SIG-M5 treated with dmso at 0.1 percent for 504 hours (cell line): ENCODE results near the gene NPDC1.
"Not testable (repeated sequence)": the region's sequence is repeated elsewhere in the genome, so short reads cannot be mapped to it uniquely, and the experiment has no call there.

Experiments
- DNase-seq: peaks from one replicate; lab custom pipeline; 2025; ENCODE audit not compliant: unreplicated experiment; lab: John Stamatoyannopoulos, UW

Gene NPDC1

GRCh38 chr9:137041124-137041523 lies 4.9 kb downstream of the NPDC1 start:
- no peak for DNase-seq

- DNase-seq, result no peak
These were observed 5.4 kb downstream of the NPDC1 start for GRCh38 chr9:137040568-137040967.

- DNase-seq, result no peak
These were observed 6.2 kb downstream of the NPDC1 start for GRCh38 chr9:137039611-137040366.

GRCh38 chr9:137038916-137039315 lies 7.1 kb downstream of the NPDC1 start:
- DNase-seq, result no peak

- DNase-seq, result no peak
These were observed 8.5 kb downstream of the NPDC1 start for GRCh38 chr9:137037483-137037882.

- no peak for DNase-seq
These were observed 8.9 kb downstream of the NPDC1 start for GRCh38 chr9:137037035-137037434.

GRCh38 chr9:137035937-137036336 lies 10.0 kb downstream of the NPDC1 start:
- no peak for DNase-seq

GRCh38 chr9:137035507-137035834 lies 10.5 kb downstream of the NPDC1 start:
- no peak for DNase-seq

- DNase-seq, result peak; percentile 84
These were observed 11.1 kb downstream of the NPDC1 start for GRCh38 chr9:137034709-137035506.

- DNase-seq, result peak; percentile 68
These were observed 11.8 kb downstream of the NPDC1 start for GRCh38 chr9:137034039-137034708.

GRCh38 chr9:137033481-137033880 lies 12.5 kb downstream of the NPDC1 start:
- DNase-seq, result not testable (repeated sequence)

GRCh38 chr9:137032858-137033257 lies 13.1 kb downstream of the NPDC1 start:
- DNase-seq, result no peak

- no peak for DNase-seq
These were observed 13.9 kb downstream of the NPDC1 start, which contains the start of gene FUT7 for GRCh38 chr9:137031904-137032640. TSS of gene FUT7 (minus strand) at chr9:137032088. CDS start at chr9:137031991, 97 bp downstream.

GRCh38 chr9:137030538-137031527 lies 15.1 kb downstream of the NPDC1 start:
- peak; percentile 39 for DNase-seq

- DNase-seq, result no peak
These were observed 16.0 kb downstream of the NPDC1 start for GRCh38 chr9:137030006-137030405.

GRCh38 chr9:137029058-137029936 lies 16.7 kb downstream of the NPDC1 start:
- peak; percentile 48 for DNase-seq

- DNase-seq, result peak; percentile 65
These were observed 17.5 kb downstream of the NPDC1 start for GRCh38 chr9:137028263-137029057.
